SK-N-SH treated with all-trans-retinoic acid at 6 μM for 48 hours (cell line): ENCODE measurements around the gene SYT8.

Experiments
- ARNTL ChIP-seq: fragments of 450-650 bp; formaldehyde crosslinking; IDR thresholded peaks from 2 replicates; pipeline ENCODE4 v1.5.0; 2020; ENCODE audit warnings: low read depth, mild to moderate bottlenecking, moderate library complexity, borderline replicate concordance
- CREB5 ChIP-seq: fragments of 250-450 bp; sonication (Bioruptor Pico); IDR thresholded peaks from 2 replicates; pipeline ENCODE4 v1.5.1; 2020; ENCODE audit warnings: low read depth, mild to moderate bottlenecking, moderate library complexity
- CSDC2 ChIP-seq: fragments of 250-450 bp; sonication (Bioruptor Pico); IDR thresholded peaks from 2 replicates; pipeline ENCODE4 v1.5.0; 2020; ENCODE audit warnings: mild to moderate bottlenecking, moderate library complexity
- CSRNP3 ChIP-seq: fragments of 250-450 bp; sonication (Bioruptor Pico); IDR thresholded peaks from 2 replicates; pipeline ENCODE4 v1.5.1; 2021; ENCODE audit warnings: mild to moderate bottlenecking, moderate library complexity
- ESRRG ChIP-seq: fragments of 250-450 bp; sonication (Bioruptor Pico); IDR thresholded peaks from 2 replicates; pipeline ENCODE4 v1.6.1; 2021; ENCODE audit warnings: mild to moderate bottlenecking
- ISL1 ChIP-seq: fragments of 250-450 bp; sonication (Bioruptor Pico); IDR thresholded peaks from 2 replicates; pipeline ENCODE4 v2.1.2; 2022; ENCODE audit warnings: mild to moderate bottlenecking, moderate library complexity
- PATZ1 ChIP-seq: fragments of 250-450 bp; sonication (Bioruptor Pico); IDR thresholded peaks from 2 replicates; pipeline ENCODE4 v1.8.0; 2020; ENCODE audit warnings: mild to moderate bottlenecking, moderate library complexity, borderline replicate concordance
- POU6F1 ChIP-seq: fragments of 250-450 bp; sonication (Bioruptor Pico); IDR thresholded peaks from 2 replicates; pipeline ENCODE4 v1.8.0; 2021; ENCODE audit warnings: low read depth, mild to moderate bottlenecking, moderate library complexity, borderline replicate concordance
- RARB ChIP-seq: fragments of 250-450 bp; sonication (Bioruptor Pico); IDR thresholded peaks from 2 replicates; pipeline ENCODE4 v1.8.0; 2021; ENCODE audit warnings: mild to moderate bottlenecking, moderate library complexity
- TCF4 ChIP-seq: fragments of 250-450 bp; sonication (Bioruptor Pico); IDR thresholded peaks from 2 replicates; pipeline ENCODE4 v1.8.0; 2021; ENCODE audit warnings: mild to moderate bottlenecking, moderate library complexity, borderline replicate concordance
- TSHZ2 ChIP-seq: fragments of 250-450 bp; sonication (Bioruptor Pico); IDR thresholded peaks from 2 replicates; pipeline ENCODE4 v1.5.0; 2020; ENCODE audit warnings: mild to moderate bottlenecking, moderate library complexity
- ZFP3 ChIP-seq: fragments of 250-450 bp; sonication (Bioruptor Pico); IDR thresholded peaks from 2 replicates; pipeline ENCODE4 v1.5.0; 2020; ENCODE audit warnings: mild to moderate bottlenecking, moderate library complexity
- ZFP30 ChIP-seq: fragments of 450-650 bp; formaldehyde crosslinking; IDR thresholded peaks from 2 replicates; pipeline ENCODE4 v1.5.0; 2022; ENCODE audit warnings: mild to moderate bottlenecking, moderate library complexity
- ZNF8 ChIP-seq: fragments of 450-650 bp; formaldehyde crosslinking; IDR thresholded peaks from 2 replicates; pipeline ENCODE4 v1.5.0; 2020; ENCODE audit warnings: mild to moderate bottlenecking, moderate library complexity

GRCh38 chr11:1826552-1827094, 8.2 kb upstream of the SYT8 start:
- TF ChIP-seq RARB (CRISPR knock-in tag) (no peak), PATZ1 (CRISPR knock-in tag) (no peak), CREB5 (CRISPR knock-in tag) (no peak), ZFP3 (CRISPR knock-in tag) (no peak), CSRNP3 (CRISPR knock-in tag) (no peak), ARNTL (CRISPR knock-in tag) (no peak), CSDC2 (CRISPR knock-in tag) (no peak), ZNF8 (CRISPR knock-in tag) (no peak), TCF4 (no peak), ZFP30 (CRISPR knock-in tag) (no peak), TSHZ2 (CRISPR knock-in tag) (no peak), POU6F1 (CRISPR knock-in tag) (no peak), ESRRG (no peak), ISL1 (no peak)
